HG03159 (cell line): ENCODE measurements around the gene MBD3L5.
"Not testable (repeated sequence)": the region's sequence is repeated elsewhere in the genome, so short reads cannot be mapped to it uniquely, and the experiment has no call there.

ENCODE experiments used
- ATAC-seq: cut with Tn5 transposase; IDR thresholded peaks from one replicate; pipeline ENCODE4 v1.9.1; 2021; ENCODE audit warnings: mild to moderate bottlenecking, moderate library complexity; ENCODE audit not compliant: unreplicated experiment

The MBD3L5 gene

DNA sequence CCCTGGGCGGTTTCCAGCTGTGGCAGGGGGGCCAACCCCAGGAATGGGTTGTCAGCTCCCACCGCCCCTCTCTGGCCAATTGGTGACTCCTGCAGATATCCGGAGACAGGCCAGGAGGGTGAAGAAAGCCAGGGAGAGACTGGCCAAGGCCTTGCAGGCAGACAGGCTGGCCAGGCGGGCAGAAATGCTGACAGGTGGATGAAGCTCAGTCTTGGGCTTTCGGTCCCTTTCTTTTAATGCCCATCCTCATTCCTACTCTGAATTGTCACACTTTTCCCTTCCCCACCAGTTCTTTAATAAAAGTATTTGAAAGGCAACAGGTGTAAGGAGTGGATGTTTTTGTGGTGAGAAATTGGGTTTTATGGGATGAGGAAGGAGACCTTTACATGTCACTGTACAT, 21.0 kb downstream of the MBD3L5 start:
- ATAC-seq = not testable (repeated sequence)

DNA sequence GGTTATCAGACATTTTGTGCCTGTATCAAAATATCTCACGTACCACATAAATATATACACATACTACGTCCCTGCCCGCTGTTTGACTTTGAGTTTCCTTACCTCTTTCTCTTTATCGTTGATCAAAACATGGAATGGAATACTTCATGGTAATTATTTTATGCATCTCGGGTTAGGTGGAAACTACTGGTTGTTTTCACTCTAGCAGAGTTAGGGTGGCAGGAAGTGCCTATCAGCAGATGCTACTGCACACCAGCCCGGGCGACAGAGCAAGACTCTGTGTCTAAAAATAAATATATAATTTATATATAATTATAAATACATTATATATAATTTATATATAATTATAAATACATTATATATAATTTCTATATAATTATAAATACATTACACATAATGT, 22.5 kb downstream of the MBD3L5 start:
- not testable (repeated sequence) for ATAC-seq

DNA sequence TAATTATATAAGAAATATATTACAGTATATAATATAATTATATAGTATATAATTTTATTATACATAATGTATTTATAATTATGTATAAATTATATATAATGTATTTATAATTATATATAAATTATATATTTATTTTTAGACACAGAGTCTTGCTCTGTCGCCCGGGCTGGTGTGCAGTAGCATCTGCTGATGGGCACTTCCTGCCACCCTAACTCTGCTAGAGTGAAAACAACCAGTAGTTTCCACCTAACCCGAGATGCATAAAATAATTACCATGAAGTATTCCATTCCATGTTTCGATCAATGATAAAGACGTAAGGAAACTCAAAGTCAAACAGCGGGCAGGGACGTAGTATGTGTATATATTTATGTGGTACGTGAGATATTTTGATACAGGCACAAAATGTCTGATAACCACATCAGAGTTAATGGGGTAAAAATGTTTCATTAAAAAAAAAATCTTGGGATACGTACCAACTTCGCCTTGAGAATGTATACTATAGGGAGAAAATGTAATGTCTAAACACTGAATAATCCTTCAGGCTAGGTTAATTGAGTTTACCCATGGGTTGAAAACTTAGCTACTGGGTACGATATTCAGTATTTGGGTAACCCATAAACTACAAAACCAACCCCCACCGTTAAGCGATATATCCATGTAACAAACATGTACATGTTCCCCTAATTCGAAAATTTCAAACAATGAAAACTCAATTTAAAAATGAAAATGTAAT, 24.4 kb downstream of the MBD3L5 start:
- not testable (repeated sequence) for ATAC-seq

DNA sequence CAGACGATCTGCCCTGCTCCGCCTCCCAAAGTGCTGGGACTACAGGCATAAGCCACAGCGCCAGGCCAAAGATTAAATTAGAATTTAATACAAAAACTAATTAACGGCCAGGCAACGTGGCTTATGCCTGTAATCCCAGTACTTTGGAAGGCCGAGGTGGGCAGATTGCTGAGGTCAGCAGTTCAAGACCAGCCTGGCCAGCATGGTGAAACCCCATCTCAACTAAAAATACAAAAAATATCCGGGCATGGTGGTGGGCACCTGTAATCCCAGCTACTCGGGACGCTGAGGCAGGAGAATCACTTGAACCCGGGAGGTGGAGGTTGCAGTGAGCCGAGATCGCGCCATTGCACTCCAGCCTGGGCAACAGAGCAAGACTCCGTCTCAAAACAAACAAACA, 25.3 kb downstream of the MBD3L5 start:
- not testable (repeated sequence) for ATAC-seq

DNA sequence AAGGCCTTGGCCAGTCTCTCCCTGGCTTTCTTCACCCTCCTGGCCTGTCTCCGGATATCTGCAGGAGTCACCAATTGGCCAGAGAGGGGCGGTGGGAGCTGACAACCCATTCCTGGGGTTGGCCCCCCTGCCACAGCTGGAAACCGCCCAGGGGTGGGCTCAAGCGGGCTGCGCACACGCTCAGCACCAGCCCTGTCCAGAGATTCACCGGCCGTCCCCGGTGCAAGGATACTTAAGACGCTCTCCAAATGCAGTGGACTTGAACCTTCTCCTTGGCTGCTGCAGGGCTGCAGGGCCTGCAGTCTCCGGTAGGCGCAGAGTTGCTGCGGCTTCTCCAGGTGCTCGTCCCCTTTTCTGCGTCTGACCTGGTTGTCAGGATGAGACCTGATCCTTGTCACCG, 26.0 kb downstream of the MBD3L5 start:
- ATAC-seq = not testable (repeated sequence)

DNA sequence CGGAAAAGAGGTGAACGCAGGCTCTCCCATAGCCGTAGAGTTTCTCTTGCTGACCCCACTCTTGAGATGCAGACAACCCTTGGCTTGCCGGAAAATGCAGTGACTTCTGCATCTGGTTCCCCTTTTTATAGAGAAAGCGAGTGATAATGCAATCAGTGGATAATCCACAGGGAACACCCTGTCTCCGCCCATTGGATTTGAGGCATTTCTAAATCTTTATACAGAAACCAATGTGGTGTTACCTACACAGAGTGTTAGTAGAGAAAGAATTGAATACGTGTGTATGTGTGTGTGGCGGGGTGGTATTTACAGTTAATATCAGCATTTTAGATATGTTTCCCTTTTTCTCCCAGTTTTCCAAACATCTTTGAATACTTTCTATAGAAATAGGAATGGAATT, 28.2 kb downstream of the MBD3L5 start, which contains the start of gene MBD3L3:
MBD3L3 (minus strand) TSS at position 101 of the 400 bp plus-strand sequence; CDS start at position 30, 71 bp downstream.
- ATAC-seq = not testable (repeated sequence)

DNA sequence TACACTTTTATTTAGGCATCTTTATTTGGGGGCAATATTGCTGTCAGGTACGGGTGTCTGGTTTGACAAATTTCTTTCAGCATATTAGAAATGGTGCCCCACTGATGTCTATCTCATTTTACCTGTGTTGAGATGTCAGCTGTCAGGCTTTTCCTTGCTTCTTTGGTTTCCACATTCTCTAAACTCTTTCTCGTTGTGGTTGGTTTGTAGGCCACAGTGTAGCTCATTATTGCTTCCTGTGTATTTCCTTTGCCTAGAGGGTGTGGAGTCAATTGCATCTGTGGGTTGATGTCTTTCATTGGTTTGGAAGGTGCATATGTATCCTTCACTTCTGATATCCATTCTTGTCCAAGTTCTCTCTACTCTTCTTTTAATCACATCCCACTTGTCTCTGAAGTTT, 29.6 kb downstream of the MBD3L5 start:
- ATAC-seq = not testable (repeated sequence)

DNA sequence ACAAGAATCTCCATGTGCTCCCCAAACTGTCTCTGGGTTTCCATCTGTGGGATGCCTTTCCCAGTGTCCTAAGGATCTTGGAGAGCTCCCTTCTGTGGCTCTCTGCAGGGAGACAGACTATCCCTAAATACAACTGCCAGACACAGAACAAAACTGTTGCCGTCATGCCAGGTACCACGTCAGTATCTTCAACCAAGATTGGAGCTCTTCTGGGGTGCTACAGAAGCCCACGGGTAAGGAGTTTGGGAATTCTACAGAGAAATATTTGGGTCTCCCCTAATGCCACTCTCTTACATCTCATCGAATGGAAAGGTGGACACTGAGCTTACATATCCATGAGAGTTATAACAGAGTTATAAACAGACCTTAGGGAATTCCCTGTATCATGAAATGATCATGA, 33.0 kb downstream of the MBD3L5 start:
- ATAC-seq = no peak

DNA sequence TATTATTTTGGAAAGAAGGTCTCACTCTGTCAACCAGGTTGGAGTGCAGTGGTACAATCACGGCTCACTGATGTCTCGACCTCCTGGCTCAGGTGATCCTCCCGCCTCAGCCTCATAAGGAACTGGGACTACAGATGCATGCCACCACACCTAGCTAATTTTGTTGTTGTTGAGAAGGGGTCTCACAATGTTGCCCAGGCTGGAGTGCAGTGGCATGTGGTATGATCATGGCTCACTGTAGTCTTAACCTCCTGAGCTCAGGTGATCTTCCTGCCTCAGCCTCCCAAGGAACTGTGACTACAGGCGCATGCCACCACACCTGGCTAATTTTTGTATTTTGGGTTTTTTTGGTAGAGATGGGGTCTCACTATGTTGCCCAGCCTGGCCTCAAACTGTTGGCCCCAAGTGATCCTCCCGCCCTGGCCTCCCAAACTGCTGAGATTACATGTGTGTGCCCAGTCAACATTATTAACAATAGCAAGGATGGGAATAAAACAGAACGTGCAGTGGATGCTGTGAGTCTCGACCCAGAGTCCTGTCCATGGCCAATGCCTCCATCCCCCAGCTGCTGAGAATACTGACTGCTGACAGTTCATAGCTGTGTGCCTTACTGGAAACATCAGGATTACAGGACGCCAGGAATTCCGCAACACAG, 33.5 kb downstream of the MBD3L5 start:
- no peak for ATAC-seq

DNA sequence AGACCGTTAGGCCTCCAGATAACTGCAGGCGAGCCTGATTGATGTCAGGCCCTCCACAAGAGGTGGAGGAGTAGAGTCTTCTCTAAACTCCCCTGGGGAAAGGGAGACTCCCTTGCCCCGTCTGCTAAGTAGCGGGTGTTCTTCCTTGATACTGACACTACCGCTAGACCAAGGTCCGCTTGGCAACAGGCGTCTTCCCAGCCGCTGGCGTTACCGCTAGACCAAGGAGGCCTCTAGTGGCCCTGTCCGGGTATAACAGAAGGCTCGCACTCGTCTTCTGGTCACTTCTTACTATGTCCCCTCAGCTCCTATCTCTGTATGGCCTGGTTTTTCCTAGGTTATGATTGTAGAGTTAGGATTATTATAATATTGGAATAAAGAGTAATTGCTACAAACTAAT, 36.7 kb downstream of the MBD3L5 start:
- ATAC-seq = not testable (repeated sequence)

DNA sequence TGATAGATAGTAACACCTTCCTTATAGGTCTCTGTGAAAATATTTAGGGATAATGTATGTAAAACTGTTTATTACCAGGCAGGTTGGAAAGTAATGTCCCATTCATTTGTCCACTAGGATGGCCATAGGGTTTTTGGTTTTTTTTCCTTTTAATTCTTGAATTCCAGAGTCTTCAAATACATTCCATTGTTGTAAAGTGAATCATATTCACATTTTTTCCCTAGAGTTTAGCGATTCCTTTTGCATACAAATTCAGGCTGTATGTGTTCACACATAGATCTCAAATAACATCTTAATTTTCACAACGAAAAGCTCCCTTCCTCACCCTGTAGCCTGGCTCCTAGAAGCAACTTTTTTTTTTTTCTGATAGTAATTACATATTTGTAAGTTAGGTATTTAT, 37.3 kb downstream of the MBD3L5 start:
- no peak for ATAC-seq

DNA sequence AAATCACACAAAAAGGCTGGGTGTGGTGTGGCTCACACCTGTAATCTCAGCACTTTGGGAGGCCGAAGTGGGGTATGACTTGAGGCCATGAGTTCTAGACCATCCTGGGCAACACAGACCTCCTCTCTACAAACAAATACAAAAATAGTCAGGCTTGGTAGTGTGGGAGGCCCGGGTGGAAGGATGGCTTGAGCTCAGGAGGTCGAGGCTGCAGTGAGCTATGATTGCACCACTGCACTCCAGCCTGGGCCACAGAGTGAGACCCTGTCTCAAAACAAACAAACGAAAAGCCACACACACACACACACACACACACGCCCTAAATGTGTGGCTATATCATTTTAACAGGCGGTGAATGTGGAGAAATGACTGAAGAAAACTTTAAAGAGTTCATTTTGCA, 38.2 kb downstream of the MBD3L5 start:
- no peak for ATAC-seq

DNA sequence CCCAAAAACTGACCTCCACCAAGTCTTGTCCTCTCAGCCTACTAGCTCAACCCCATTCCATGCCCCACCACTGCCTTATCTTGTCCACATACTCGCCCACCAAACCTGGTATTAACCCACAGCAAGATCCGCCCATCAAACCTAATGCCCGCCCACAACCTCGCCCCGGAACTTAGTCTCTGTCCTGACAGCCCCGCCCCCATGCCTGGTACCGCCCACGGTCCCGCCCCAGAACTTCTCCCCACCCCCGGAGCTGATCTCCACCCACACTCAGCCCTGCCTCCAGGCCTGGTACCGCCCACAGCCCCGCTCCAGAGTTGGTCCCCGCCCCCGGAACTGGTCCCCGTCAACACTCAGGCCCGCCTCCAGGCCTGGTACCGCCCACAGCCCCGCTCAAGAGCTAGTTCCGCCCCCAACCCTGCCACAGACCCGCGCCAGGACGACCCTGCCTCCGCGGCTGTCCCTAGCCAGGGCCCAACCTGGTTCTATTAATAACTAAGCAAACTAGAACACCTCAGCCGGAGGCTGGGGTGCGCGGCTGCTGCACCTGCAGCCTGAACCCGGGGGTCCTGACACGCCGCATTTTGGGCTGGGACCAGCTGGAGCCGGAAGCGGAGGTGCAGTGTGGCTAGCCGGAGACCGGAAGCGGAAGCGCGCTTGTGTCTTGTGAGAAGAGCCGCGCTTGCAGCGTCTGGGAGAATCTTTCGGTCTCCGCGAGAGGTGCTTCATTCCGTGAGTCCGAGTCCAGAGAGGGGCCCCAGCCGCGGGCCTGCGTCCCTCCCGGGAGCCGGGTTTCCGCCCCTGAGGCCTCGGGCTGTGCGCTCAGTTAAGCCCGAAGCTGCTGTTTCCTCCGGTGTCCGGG, 38.9 kb downstream of the MBD3L5 start, which contains the start of gene ZNF557:
ZNF557 (plus strand) TSS at position 662 of the 862 bp plus-strand sequence. CDS start 5,372 bp downstream, outside the sequence.
- ATAC-seq = peak; percentile 85

DNA sequence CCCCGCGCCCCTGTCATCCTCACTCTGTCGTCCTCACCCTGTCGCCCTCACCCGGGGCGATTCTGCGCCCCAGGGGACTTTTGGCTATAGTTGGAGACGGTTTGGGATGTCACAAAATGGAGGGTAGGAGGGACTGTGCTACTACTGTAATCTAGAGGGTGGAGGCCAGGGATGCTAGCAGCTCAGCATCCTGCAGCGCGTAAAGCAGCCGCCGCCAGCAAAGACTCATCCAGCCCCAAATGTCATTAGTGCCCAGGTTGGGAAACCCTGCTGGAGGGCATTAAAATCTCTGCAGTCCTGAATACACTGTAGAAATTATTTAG, 39.5 kb downstream of the MBD3L5 start:
- ATAC-seq = peak; percentile 36

DNA sequence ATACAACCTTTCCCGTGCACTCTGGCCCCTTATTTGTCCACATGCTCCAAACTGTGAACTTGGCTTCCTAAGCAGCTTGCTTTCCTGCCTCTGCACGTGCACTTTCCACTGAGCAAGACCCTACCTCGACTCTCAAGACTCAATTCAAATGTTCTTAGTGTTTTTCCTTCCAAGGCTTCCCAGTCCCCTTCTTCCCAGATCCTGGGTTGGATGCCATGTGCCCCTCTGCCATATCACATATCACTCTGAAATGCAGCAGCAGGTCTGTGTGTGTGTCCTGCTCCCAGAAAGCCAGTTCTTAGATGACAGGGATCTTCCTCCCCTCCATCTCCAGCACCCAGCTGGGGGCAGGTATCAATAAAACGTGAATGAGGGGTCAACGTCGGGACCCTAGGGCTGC, 42.2 kb downstream of the MBD3L5 start:
- ATAC-seq = no peak

DNA sequence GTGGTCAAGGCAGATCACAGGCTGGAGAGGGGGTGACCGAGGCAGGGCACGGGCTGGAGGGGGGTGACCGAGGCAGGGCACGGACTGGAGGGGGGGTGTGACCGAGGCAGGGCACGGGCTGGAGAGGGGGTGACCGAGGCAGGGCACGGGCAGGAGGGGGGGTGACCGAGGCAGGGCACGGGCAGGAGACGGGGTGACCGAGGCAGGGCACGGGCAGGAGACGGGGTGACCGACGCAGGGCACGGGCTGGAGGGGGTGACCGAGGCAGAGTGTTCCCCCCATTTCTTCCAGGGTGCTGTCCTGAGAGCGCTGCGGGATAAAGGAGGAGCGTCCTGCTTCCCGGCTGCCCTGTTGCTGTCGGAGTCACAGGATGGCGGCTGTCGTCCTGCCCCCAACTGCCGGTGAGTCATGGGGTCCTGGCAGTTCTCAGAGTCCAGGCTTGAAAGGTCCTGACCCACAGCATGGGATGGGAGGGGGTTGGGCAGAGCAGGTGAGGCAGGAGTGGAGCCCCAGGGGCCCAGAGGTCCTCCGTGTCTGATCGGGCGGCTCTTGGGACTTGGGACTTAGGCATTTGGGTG, 44.4 kb downstream of the MBD3L5 start:
- no peak for ATAC-seq

DNA sequence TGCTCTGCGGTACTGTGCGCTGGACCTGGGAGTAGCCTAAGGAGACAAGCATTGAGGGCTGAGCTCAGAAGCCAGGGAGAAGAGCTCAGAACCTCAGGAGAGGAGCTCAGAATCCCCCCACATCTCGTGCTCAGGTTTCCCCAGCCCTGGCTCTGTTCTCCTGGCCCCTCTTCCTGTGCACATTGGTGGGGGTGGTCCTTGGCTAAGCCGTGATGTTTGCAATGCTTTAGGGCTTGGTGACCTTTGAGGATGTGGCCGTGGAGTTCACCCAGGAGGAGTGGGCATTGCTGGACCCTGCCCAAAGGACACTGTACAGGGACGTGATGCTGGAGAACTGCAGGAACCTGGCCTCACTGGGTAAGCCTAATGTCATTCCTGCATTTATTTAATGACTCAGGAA, 45.8 kb downstream of the MBD3L5 start:
- ATAC-seq = no peak

DNA sequence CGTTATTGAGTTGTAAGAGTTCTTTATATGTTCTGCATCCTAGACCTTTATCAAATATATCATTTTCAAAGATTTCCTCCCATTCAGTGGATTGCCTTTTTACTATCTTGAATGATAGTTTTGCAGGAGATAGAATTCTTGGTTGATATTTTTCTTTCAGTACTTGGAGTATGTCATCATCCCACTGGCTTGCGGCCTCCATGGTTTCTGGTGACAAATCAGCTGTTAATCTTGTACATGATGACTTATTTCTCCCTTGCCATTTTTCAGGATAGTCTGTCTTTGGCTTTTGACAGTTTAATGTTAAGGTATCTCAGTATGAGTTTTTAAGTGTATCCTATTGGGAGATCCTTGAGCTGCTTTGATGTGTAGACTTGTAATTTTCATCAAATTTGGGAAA, 47.6 kb downstream of the MBD3L5 start:
- no peak for ATAC-seq
